GM21447 (cell line): ENCODE results near the gene UBALD2.

Experiments
- ATAC-seq: cut with Tn5 transposase; IDR thresholded peaks from one replicate; pipeline ENCODE4 v1.9.1; 2021; ENCODE audit not compliant: unreplicated experiment

UBALD2 gene

GRCh38 chr17:76317535-76317934, 52.4 kb downstream of the UBALD2 start:
- no peak for ATAC-seq

- ATAC-seq = no peak
Observed at GRCh38 chr17:76318586-76318985, 53.4 kb downstream of the UBALD2 start.
